Measurements from ENCODE around the gene STK10. TPM values are rescaled to one million over a fixed set of nuclear protein-coding genes. Genes with fewer than 3 reads are reported as not detected.

The STK10 gene
- polyA plus RNA-seq, 3 donors, result 21.5 to 180 (median 47.4) TPM

- Histone ChIP-seq H3K4me3 (replicated peaks in 1 of 3; ENCODE audit: low read depth in 2 of 3, low read length in 3 of 3) (no peak overlapping the region), H3K27me3 (ENCODE audit: control insufficient read depth in 2 of 2, insufficient read depth in 2 of 2, low read length in 2 of 2) (no peaks in the 10 kb centered on the region), H3K4me1 (ENCODE audit: control insufficient read depth in 1 of 2, insufficient read depth in 2 of 2, low read length in 2 of 2) (no peaks in the 10 kb centered on the region), H3K36me3 (replicated peaks in 1 of 2; ENCODE audit: control insufficient read depth in 1 of 2, insufficient read depth in 2 of 2, low read length in 2 of 2) (peaks cover 30 to 71% of the 10 kb centered on the region in 2 donors), H3K9ac (ENCODE audit: insufficient read depth, low read length, poor library complexity, severe bottlenecking) (no peak overlapping the region), H4K20me1 (ENCODE audit: insufficient read depth, low read length) (peaks cover 91% of the 10 kb centered on the region), H3K79me2 (ENCODE audit: insufficient read depth, low read length) (peaks cover 98% of the 10 kb centered on the region), H3K4me2 (replicated peaks; ENCODE audit: extremely low read depth, low read length, poor library complexity, severe bottlenecking) (no peak overlapping the region), H3K27ac (ENCODE audit: low read depth in 1 of 2, low read length in 2 of 2) (peak overlapping the region in 1 of 2 donors; percentile 13), H3K9me3 (replicated peaks in 1 of 2; ENCODE audit: control insufficient read depth in 1 of 2, insufficient read depth in 1 of 2, low read length in 2 of 2) (no peaks in the 10 kb centered on the region), H2AFZ (ENCODE audit: insufficient read depth, low read depth, low read length, poor library complexity, severe bottlenecking) (no peak overlapping the region)
- Mint-ChIP-seq H3K27ac (peak overlapping the region in 4 of 7 donors; percentile 36 to 77 (median 68)), H3K4me3 (no peak overlapping the region), H3K4me1 (peaks cover 28% of the 10 kb centered on the region), H3K27me3 (ENCODE audit: low read depth in 3 of 3) (peaks cover 0 to 2% (median 0%) of the 10 kb centered on the region in 3 donors), H3K9me3 (no peaks in the 10 kb centered on the region), H3K36me3 (peaks cover 55 to 74% of the 10 kb centered on the region in 2 donors)
- DNase-seq, result no peak
- TF ChIP-seq CTCF (IDR thresholded peaks at IDR 0.05), result no peak
- WGBS (ENCODE audit: insufficient coverage), result 66% methylated on average over 4 of the region's 5 CpGs
- intact Hi-C loops (cut with micrococcal nuclease), result loop anchor here (5.0 kb wide), 1 partner anchor 35 kb away; no protein-coding TSS in a partner anchor
These were observed 45.3 kb downstream of the STK10 start for GRCh38 chr5:172142709-172143215.

- no peak overlapping the region for H3K4me3 Mint-ChIP-seq
- no peak overlapping the region for H3K9ac ChIP-seq (ENCODE audit: insufficient read depth, low read length, poor library complexity, severe bottlenecking)
These were observed 46.1 kb downstream of the STK10 start for GRCh38 chr5:172141949-172142319.

More at GRCh38 chr5:172141949-172142319, 46.1 kb downstream of the STK10 start:
- Histone ChIP-seq H2AFZ (ENCODE audit: insufficient read depth, low read depth, low read length, poor library complexity, severe bottlenecking) (no peak overlapping the region), H3K4me1 (ENCODE audit: control insufficient read depth in 1 of 2, insufficient read depth in 2 of 2, low read length in 2 of 2) (no peaks in the 10 kb centered on the region), H3K36me3 (replicated peaks in 1 of 2; ENCODE audit: control insufficient read depth in 1 of 2, insufficient read depth in 2 of 2, low read length in 2 of 2) (peaks cover 23 to 63% of the 10 kb centered on the region in 2 donors), H3K4me2 (replicated peaks; ENCODE audit: extremely low read depth, low read length, poor library complexity, severe bottlenecking) (no peak overlapping the region), H3K27ac (ENCODE audit: low read depth in 1 of 2, low read length in 2 of 2) (peak overlapping the region in 1 of 2 donors; percentile 13), H3K9me3 (replicated peaks in 1 of 2; ENCODE audit: control insufficient read depth in 1 of 2, insufficient read depth in 1 of 2, low read length in 2 of 2) (no peaks in the 10 kb centered on the region), H3K79me2 (ENCODE audit: insufficient read depth, low read length) (peaks cover 98% of the 10 kb centered on the region), H3K27me3 (ENCODE audit: control insufficient read depth in 2 of 2, insufficient read depth in 2 of 2, low read length in 2 of 2) (no peaks in the 10 kb centered on the region), H3K4me3 (replicated peaks in 1 of 3; ENCODE audit: low read depth in 2 of 3, low read length in 3 of 3) (no peak overlapping the region), H4K20me1 (ENCODE audit: insufficient read depth, low read length) (peaks cover 83% of the 10 kb centered on the region)
- H3K4me1 Mint-ChIP-seq, result peaks cover 31% of the 10 kb centered on the region
- no peak for DNase-seq
- no peak for TF ChIP-seq CTCF (IDR thresholded peaks at IDR 0.05)
- peak overlapping the region in 2 of 7 donors; percentile 56 to 74 for H3K27ac Mint-ChIP-seq
- 89% methylated on average over 4 of the region's 5 CpGs for WGBS (ENCODE audit: insufficient coverage)
- peaks cover 0 to 2% (median 0%) of the 10 kb centered on the region in 3 donors for H3K27me3 Mint-ChIP-seq (ENCODE audit: low read depth in 3 of 3)
- intact Hi-C loops (cut with micrococcal nuclease), result loop anchor here (5.0 kb wide), 1 partner anchor 35 kb away; no protein-coding TSS in a partner anchor
- H3K9me3 Mint-ChIP-seq, result no peaks in the 10 kb centered on the region
- peaks cover 52 to 73% of the 10 kb centered on the region in 2 donors for H3K36me3 Mint-ChIP-seq
